Upper lobe of left lung (tissue), 6 donors: ENCODE measurements around the gene UBR1. TPM values are rescaled to one million over a fixed set of nuclear protein-coding genes. Genes with fewer than 3 reads are reported as not detected.
A peak's percentile ranks its signal among the peaks of the same experiment; 100 is the strongest.
"Not testable (repeated sequence)": the region's sequence is repeated elsewhere in the genome, so short reads cannot be mapped to it uniquely, and the experiment has no call there.

Source experiments
- ATAC-seq, 2 donors: fragments of 200-7000 bp; cut with Tn5 transposase; one replicate each; pipeline ENCODE4 v1.9.1; 2022; ENCODE audit warnings: mild to moderate bottlenecking in 2 of 2, moderate library complexity in 2 of 2; ENCODE audit not compliant: low FRiP score in 2 of 2
- DNase-seq, 2 donors: peaks; one replicate each; pipeline ENCODE4 v3.0.0-alpha.2; 2019 to 2020
- H3K27ac ChIP-seq, 4 donors: fragments of 200-600 bp; sonication (generic); one replicate each; pipeline ENCODE4 v1.5.1; 2016 to 2019
- H3K27me3 ChIP-seq, 4 donors: fragments of 200-600 bp; sonication (generic); one replicate each; pipeline ENCODE4 v1.5.1; 2017 to 2019
- H3K36me3 ChIP-seq, 4 donors: fragments of 200-600 bp; sonication (generic); one replicate each; pipeline ENCODE4 v1.5.1; 2016 to 2019
- H3K4me1 ChIP-seq, 4 donors: fragments of 200-600 bp; sonication (generic); one replicate each; pipeline ENCODE4 v1.5.1; 2018 to 2019
- H3K4me3 ChIP-seq, 4 donors: fragments of 200-600 bp; sonication (generic); one replicate each; pipeline ENCODE4 v1.5.1; 2017 to 2019; ENCODE audit warnings: mild to moderate bottlenecking in 2 of 4, moderate library complexity in 1 of 4
- H3K9me3 ChIP-seq, 4 donors: fragments of 200-600 bp; sonication (generic); one replicate each; pipeline ENCODE4 v1.5.1; 2018 to 2019
- CTCF ChIP-seq, 6 experiments: fragments of 450-650 bp in 4 of 6; fragments of 200-600 bp in 2 of 6; sonication (generic) in 2 of 6; IDR thresholded peaks; one replicate each; pipeline ENCODE4 v1.5.1; 2016 to 2019; ENCODE audit warnings: antibody characterized with exemption in 6 of 6
- EP300 ChIP-seq, 4 donors: sonication (generic); formaldehyde crosslinking; IDR thresholded peaks; one replicate each; pipeline ENCODE4 v1.5.1; 2017; ENCODE audit warnings: antibody characterized with exemption in 4 of 4, control low read depth in 2 of 4
- POLR2A ChIP-seq, 4 donors: fragments of 450-650 bp; IDR thresholded peaks; one replicate each; pipeline ENCODE4 v1.5.1; 2016 to 2017; ENCODE audit warnings: antibody characterized with exemption in 4 of 4, mild to moderate bottlenecking in 2 of 4
- POLR2AphosphoS5 ChIP-seq, 2 donors: sonication (generic); formaldehyde crosslinking; IDR thresholded peaks; one replicate each; pipeline ENCODE4 v1.5.1; 2017; ENCODE audit warnings: antibody characterized with exemption in 2 of 2
- WGBS, 2 donors: methylation state at CpG; one replicate each; pipeline ENCODE4 v1.1.5; 2017 to 2018; 5-methylcytosine and 5-hydroxymethylcytosine counted together
- total RNA-seq, 6 donors: library from RNA; depleted of rRNA in 4 of 6; stranded (reverse); fragments of >200 nt in 4 of 6; gene quantifications; one replicate each; pipeline versions ENCODE4 v1.1.0 to v1.2.1, GENCODE V29; 2016 to 2021
- donor health status: DM: no; HTN: no; CAD: no; lungs with moderate emphysema.
- donor health status: DM: no; HTN: yes; CAD: no; lungs with severe emphysema.

UBR1 gene
- total RNA-seq, 6 donors from 2014 or later: 23.7 to 49.2 (median 27.2) TPM

DNA sequence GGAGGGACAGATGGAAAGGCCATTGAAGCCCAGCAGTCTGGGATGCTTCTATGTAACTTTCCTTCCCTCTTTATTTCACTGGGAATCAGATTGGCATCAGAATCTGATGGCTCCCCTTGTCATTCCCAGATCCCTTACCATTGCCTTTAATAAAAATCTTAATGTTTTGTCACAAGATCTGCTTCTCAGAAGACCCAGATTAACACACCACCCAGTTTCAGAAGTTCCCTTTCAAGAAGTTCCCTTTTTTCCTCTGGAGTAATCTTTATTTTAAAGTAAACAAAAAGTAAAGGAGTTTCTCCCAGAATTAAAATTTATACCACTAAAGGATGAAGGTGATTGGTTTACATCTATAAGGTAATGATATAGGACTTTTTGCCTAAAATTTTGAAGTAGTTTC is 76.4 kb downstream of the UBR1 start:
- H3K36me3 ChIP-seq: peaks cover 5 to 92% (median 33%) of the 10 kb centered on the region in 4 donors
- no peak for ATAC-seq
- H3K4me1 ChIP-seq: no peaks in the 10 kb centered on the region
- no peak for DNase-seq
- no peaks in the 10 kb centered on the region for H3K9me3 ChIP-seq
- H3K27me3 ChIP-seq: no peaks in the 10 kb centered on the region
- no peak overlapping the region for H3K4me3 ChIP-seq
- TF ChIP-seq EP300 (IDR thresholded peaks at IDR 0.05): no peak
- H3K27ac ChIP-seq: no peak overlapping the region

- Histone ChIP-seq H3K4me3 (no peak overlapping the region), H3K9me3 (no peaks in the 10 kb centered on the region), H3K27me3 (no peaks in the 10 kb centered on the region), H3K27ac (no peak overlapping the region), H3K4me1 (no peaks in the 10 kb centered on the region), H3K36me3 (peaks cover 14 to 98% (median 36%) of the 10 kb centered on the region in 4 donors)
- no peak for TF ChIP-seq EP300 (IDR thresholded peaks at IDR 0.05)
- no peak for TF ChIP-seq CTCF (IDR thresholded peaks at IDR 0.05)
- no peak for TF ChIP-seq POLR2A (IDR thresholded peaks at IDR 0.05)
- no peak for TF ChIP-seq POLR2AphosphoS5 (IDR thresholded peaks at IDR 0.05)
- DNase-seq (no peak), ATAC-seq (no peak)
Observed at GRCh38 chr15:43025150-43025549, 80.7 kb downstream of the UBR1 start.

DNA sequence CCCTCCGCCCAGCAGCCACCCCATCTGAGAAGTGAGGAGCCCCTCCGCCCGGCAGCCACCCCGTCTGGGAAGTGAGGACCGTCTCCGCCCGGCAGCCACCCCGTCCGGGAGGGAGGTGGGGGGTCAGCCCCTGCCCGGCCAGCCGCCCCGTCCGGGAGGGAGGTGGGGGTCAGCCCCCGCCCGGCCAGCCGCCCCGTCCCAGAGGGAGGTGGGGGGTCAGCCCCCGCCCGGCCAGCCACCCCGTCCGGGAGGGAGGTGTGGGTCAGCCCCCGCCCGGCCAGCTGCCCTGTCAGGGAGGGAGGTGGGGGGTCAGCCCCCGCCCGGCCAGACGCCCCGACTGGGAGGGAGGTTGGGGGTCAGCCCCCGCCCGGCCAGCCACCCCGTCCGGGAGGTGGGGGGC is 91.2 kb downstream of the UBR1 start:
- not testable (repeated sequence) for H3K27ac ChIP-seq, H3K4me1 ChIP-seq, ATAC-seq, H3K4me3 ChIP-seq, H3K27me3 ChIP-seq, H3K9me3 ChIP-seq
- H3K36me3 ChIP-seq: peaks cover 5 to 78% (median 31%) of the 10 kb centered on the region in 4 donors
- DNase-seq: peak in 1 of 2 donors; percentile 72
- WGBS, 2 donors: 98% methylated on average over 22 of the region's 31 CpGs; no CpG with 5 or more reads in 1 of the 2 donors

DNA sequence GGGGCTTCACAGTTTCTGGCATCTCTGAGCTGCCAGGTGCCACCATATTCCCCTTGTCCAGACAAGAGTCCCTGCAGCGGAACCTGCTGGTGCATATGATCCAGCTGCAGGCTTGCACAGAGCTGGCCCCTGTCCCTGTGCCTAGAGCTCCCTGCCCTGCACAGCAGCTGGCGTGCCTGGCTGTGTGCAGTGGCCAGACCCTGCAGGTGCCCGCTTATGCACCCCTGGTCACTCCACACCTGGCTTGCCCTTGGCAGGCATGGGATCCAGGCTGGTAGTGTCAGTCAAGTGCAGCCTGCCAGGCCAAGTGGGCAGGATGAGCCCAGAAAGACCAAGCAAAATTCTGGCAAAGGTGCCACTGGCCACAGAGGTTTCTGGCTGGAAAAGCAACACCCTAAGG is 96.6 kb downstream of the UBR1 start:
- Histone ChIP-seq H3K9me3 (no peaks in the 10 kb centered on the region), H3K36me3 (peaks cover 5 to 79% (median 44%) of the 10 kb centered on the region in 4 donors), H3K27me3 (no peaks in the 10 kb centered on the region), H3K4me1 (no peaks in the 10 kb centered on the region), H3K4me3 (no peak overlapping the region), H3K27ac (no peak overlapping the region)
- TF ChIP-seq POLR2A (IDR thresholded peaks at IDR 0.05): no peak
- TF ChIP-seq POLR2AphosphoS5 (IDR thresholded peaks at IDR 0.05): no peak
- TF ChIP-seq EP300 (IDR thresholded peaks at IDR 0.05): no peak
- no peak for TF ChIP-seq CTCF (IDR thresholded peaks at IDR 0.05)
- ATAC-seq (no peak), DNase-seq (peak in 1 of 2 donors; percentile 30)
- WGBS, 2 donors: 100% methylated on average over 1 of the region's 3 CpGs; no CpG with 5 or more reads in 1 of the 2 donors

GRCh38 chr15:43008150-43008549 is 97.7 kb downstream of the UBR1 start:
- Histone ChIP-seq H3K27me3 (no peaks in the 10 kb centered on the region), H3K9me3 (no peaks in the 10 kb centered on the region), H3K4me3 (no peak overlapping the region), H3K36me3 (peaks cover 5 to 80% (median 47%) of the 10 kb centered on the region in 4 donors), H3K4me1 (no peaks in the 10 kb centered on the region), H3K27ac (no peak overlapping the region)
- 97 to 98% methylated on average over 13 to 14 of the region's 14 CpGs for WGBS, 2 donors
- DNase-seq (peak in 1 of 2 donors; percentile 65), ATAC-seq (peak in 1 of 2 donors; percentile 51)
- no peak for TF ChIP-seq POLR2A (IDR thresholded peaks at IDR 0.05)
- TF ChIP-seq EP300 (IDR thresholded peaks at IDR 0.05): no peak
- TF ChIP-seq POLR2AphosphoS5 (IDR thresholded peaks at IDR 0.05): no peak
- TF ChIP-seq CTCF (IDR thresholded peaks at IDR 0.05): no peak

DNA sequence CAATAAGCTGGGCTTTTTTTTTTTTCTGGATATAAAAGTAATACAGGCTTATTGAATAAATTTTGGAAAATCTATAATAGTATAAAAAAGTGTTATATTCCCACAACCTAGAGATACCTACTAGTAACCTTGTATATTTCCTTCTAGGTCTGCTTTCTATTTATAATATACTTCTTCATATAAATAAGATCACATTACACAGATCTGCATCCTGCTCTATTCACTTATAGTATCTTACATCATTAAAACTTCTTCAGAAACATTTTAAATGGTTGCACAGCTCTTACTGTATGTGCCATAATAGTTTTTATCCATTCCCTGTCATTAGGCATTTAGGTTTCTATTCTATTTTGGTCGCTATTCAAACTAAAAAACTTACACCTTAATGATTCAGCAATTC is 98.3 kb downstream of the UBR1 start:
- 93 to 97% methylated on average over 1 of the region's 1 CpG for WGBS, 2 donors

More for the DNA sequence above, 98.3 kb downstream of the UBR1 start:
- H3K4me3 ChIP-seq: no peak overlapping the region
- DNase-seq (no peak), ATAC-seq (no peak)
- no peak overlapping the region for H3K27ac ChIP-seq
- no peaks in the 10 kb centered on the region for H3K9me3 ChIP-seq
- H3K27me3 ChIP-seq: no peaks in the 10 kb centered on the region
- H3K36me3 ChIP-seq: peaks cover 3 to 80% (median 51%) of the 10 kb centered on the region in 4 donors
- TF ChIP-seq CTCF (IDR thresholded peaks at IDR 0.05): no peak
- no peak for TF ChIP-seq POLR2A (IDR thresholded peaks at IDR 0.05)
- no peak for TF ChIP-seq POLR2AphosphoS5 (IDR thresholded peaks at IDR 0.05)
- no peaks in the 10 kb centered on the region for H3K4me1 ChIP-seq
